CD14-positive monocyte (primary cell): ENCODE data around the gene CGB5. TPM values are rescaled to one million over a fixed set of nuclear protein-coding genes. Genes with fewer than 3 reads are reported as not detected.

Source experiments
- DNase-seq, 3 donors: peaks; one replicate each; pipeline ENCODE4 v3.0.0-alpha.2; 2011 to 2022
- H2AFZ ChIP-seq: 2 replicates; pipeline ENCODE4 v1.6.0; 2012; ENCODE audit warnings: mild to moderate bottlenecking, low read depth, low read length, inconsistent platforms; ENCODE audit not compliant: insufficient read depth, poor library complexity, severe bottlenecking
- H3K27ac ChIP-seq, 2 donors: 1 replicate in 1 of 2; 2 replicates in 1 of 2; pipeline ENCODE4 v1.5.1; 2012 to 2013; ENCODE audit warnings: low read length in 2 of 2, control low read depth in 1 of 2, inconsistent platforms in 1 of 2, low read depth in 1 of 2, mild to moderate bottlenecking in 1 of 2
- H3K27me3 ChIP-seq, 2 donors: one replicate each; pipeline versions ENCODE4 v1.6.0 to v1.6.1; 2011 to 2013; ENCODE audit warnings: low read length in 2 of 2; ENCODE audit not compliant: control insufficient read depth in 2 of 2, insufficient read depth in 2 of 2
- H3K36me3 ChIP-seq, 2 donors: replicated peaks in 1 of 2; 1 replicate in 1 of 2; 2 replicates in 1 of 2; pipeline versions ENCODE4 v1.5.1 to v1.6.1; 2012 to 2013; ENCODE audit warnings: low read length in 2 of 2, control low read depth in 1 of 2, inconsistent platforms in 1 of 2, mild to moderate bottlenecking in 1 of 2; ENCODE audit not compliant: insufficient read depth in 2 of 2, control insufficient read depth in 1 of 2
- H3K4me1 ChIP-seq, 2 donors: 1 replicate in 1 of 2; 2 replicates in 1 of 2; pipeline versions ENCODE4 v1.5.1 to v1.6.1; 2012 to 2013; ENCODE audit warnings: low read length in 2 of 2, control low read depth in 1 of 2, inconsistent platforms in 1 of 2, mild to moderate bottlenecking in 1 of 2, moderate library complexity in 1 of 2; ENCODE audit not compliant: insufficient read depth in 2 of 2, control insufficient read depth in 1 of 2
- H3K4me2 ChIP-seq: replicated peaks from 2 replicates; pipeline ENCODE3; 2012; ENCODE audit warnings: low read length, moderate library complexity, mild to moderate bottlenecking; ENCODE audit not compliant: poor library complexity, severe bottlenecking; ENCODE audit errors: extremely low read depth
- H3K4me3 ChIP-seq, 3 experiments: fragments of 200-600 bp in 1 of 3; sonication (generic) in 1 of 3; replicated peaks in 1 of 3; 1 replicate in 2 of 3; 2 replicates in 1 of 3; pipeline ENCODE4 v1.5.1; 2011 to 2013; ENCODE audit warnings: low read length in 3 of 3, mild to moderate bottlenecking in 3 of 3, control low read depth in 2 of 3, low read depth in 2 of 3, inconsistent platforms in 1 of 3, moderate library complexity in 1 of 3
- H3K79me2 ChIP-seq: 2 replicates; pipeline ENCODE4 v1.6.0; 2012; ENCODE audit warnings: mild to moderate bottlenecking, control low read depth, inconsistent platforms, low read length, moderate library complexity; ENCODE audit not compliant: insufficient read depth
- H3K9ac ChIP-seq: 2 replicates; pipeline ENCODE4 v1.6.0; 2017; ENCODE audit warnings: low read length, mild to moderate bottlenecking; ENCODE audit not compliant: insufficient read depth, poor library complexity, severe bottlenecking
- H3K9me3 ChIP-seq, 2 donors: replicated peaks in 1 of 2; 1 replicate in 1 of 2; 2 replicates in 1 of 2; pipeline versions ENCODE4 v1.5.1 to v1.6.1; 2012 to 2013; ENCODE audit warnings: low read length in 2 of 2, control low read depth in 1 of 2; ENCODE audit not compliant: control insufficient read depth in 1 of 2, insufficient read depth in 1 of 2
- H4K20me1 ChIP-seq: 2 replicates; pipeline ENCODE4 v1.6.0; 2012; ENCODE audit warnings: mild to moderate bottlenecking, low read length, control low read depth, moderate library complexity; ENCODE audit not compliant: insufficient read depth
- H3K27ac Mint-ChIP-seq, 7 donors: one replicate each; pipeline ENCODE4 v1.8.0; 2020; ENCODE audit warnings: mild to moderate bottlenecking in 7 of 7, mixed read lengths in 7 of 7, moderate library complexity in 6 of 7, inconsistent platforms in 2 of 7
- H3K27me3 Mint-ChIP-seq, 3 donors: one replicate each; pipeline ENCODE4 v1.8.0; 2021 to 2022; ENCODE audit warnings: low read depth in 3 of 3, mild to moderate bottlenecking in 3 of 3, mixed read lengths in 3 of 3, moderate library complexity in 3 of 3, inconsistent platforms in 1 of 3
- H3K36me3 Mint-ChIP-seq, 2 donors: one replicate each; pipeline ENCODE4 v1.8.0; 2020; ENCODE audit warnings: mixed read lengths in 2 of 2, inconsistent platforms in 1 of 2, mild to moderate bottlenecking in 1 of 2
- H3K4me1 Mint-ChIP-seq: one replicate; pipeline ENCODE4 v1.8.0; 2020; ENCODE audit warnings: mild to moderate bottlenecking, mixed read lengths
- H3K4me3 Mint-ChIP-seq, 2 donors: one replicate each; pipeline ENCODE4 v1.8.0; 2020; ENCODE audit warnings: mild to moderate bottlenecking in 2 of 2, mixed read lengths in 2 of 2, moderate library complexity in 1 of 2
- H3K9me3 Mint-ChIP-seq, 7 donors: one replicate each; pipeline ENCODE4 v1.8.0; 2020 to 2022; ENCODE audit warnings: mixed read lengths in 7 of 7, mild to moderate bottlenecking in 6 of 7, moderate library complexity in 6 of 7, inconsistent platforms in 2 of 7
- WGBS: methylation state at CpG from one replicate; pipeline ENCODE4 v1.1.5; 2013; ENCODE audit warnings: missing lambda C conversion rate; ENCODE audit not compliant: insufficient coverage; 5-methylcytosine and 5-hydroxymethylcytosine counted together
- intact Hi-C, 2 donors: fragments of 100-400 bp; cut with micrococcal nuclease; formaldehyde crosslinking; loops; one replicate each; pipeline versions ENCODE4 v1.15.0 to v1.15.1; 2023
- polyA plus RNA-seq, 3 donors: library from polyadenylated mRNA; depleted of rRNA in 1 of 3; unstranded in 2 of 3; stranded (reverse) in 1 of 3; fragments of 300-500 nt in 2 of 3; fragments of >200 nt in 1 of 3; fragmentation: Illumina TruSeq in 2 of 3; gene quantifications; 1 replicate in 2 of 3; 2 replicates in 1 of 3; pipeline ENCODE4 v1.2.3, GENCODE V29; 2012 to 2021
- TF ChIP-seq, protein P1 (sequence below): fragments of 200-600 bp; IDR thresholded peaks from one replicate; pipeline ENCODE4 v1.8.0; 2022; ENCODE audit warnings: antibody characterized with exemption, mild to moderate bottlenecking

CGB5 gene
- polyA plus RNA-seq, 3 donors = not detected

DNA sequence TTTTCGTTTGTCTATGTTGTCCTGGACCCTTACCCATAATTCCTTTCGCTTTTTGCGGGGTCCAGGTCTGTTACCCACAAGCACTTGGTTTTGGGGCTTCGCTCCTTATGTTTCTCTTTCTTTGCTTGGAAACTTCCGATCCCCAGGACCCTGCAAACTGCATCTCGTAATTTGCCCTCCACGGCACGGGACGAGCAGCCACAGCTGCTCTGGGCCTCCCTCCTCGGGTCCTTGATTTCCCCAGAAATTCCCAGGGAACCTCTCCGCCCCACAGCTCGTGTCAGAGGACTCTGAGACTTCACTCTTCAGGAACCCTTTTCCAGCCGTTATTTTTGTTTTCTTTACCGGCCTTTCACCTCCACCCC lies 42.2 kb downstream of the CGB5 start:
- TF ChIP-seq, protein P1, sequence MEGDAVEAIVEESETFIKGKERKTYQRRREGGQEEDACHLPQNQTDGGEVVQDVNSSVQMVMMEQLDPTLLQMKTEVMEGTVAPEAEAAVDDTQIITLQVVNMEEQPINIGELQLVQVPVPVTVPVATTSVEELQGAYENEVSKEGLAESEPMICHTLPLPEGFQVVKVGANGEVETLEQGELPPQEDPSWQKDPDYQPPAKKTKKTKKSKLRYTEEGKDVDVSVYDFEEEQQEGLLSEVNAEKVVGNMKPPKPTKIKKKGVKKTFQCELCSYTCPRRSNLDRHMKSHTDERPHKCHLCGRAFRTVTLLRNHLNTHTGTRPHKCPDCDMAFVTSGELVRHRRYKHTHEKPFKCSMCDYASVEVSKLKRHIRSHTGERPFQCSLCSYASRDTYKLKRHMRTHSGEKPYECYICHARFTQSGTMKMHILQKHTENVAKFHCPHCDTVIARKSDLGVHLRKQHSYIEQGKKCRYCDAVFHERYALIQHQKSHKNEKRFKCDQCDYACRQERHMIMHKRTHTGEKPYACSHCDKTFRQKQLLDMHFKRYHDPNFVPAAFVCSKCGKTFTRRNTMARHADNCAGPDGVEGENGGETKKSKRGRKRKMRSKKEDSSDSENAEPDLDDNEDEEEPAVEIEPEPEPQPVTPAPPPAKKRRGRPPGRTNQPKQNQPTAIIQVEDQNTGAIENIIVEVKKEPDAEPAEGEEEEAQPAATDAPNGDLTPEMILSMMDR = no peak
- H3K9me3 ChIP-seq = no peaks in the 10 kb centered on the region
- H3K4me3 ChIP-seq = peak overlapping the region; percentile 62 to 93 (median 71)
- Mint-ChIP-seq H3K4me3 (peak overlapping the region; percentile 91 to 94), H3K9me3 (no peaks in the 10 kb centered on the region), H3K27me3 (peaks cover 2 to 3% (median 2%) of the 10 kb centered on the region in 3 donors), H3K36me3 (peaks cover 19 to 36% of the 10 kb centered on the region in 2 donors), H3K4me1 (peaks cover 21% of the 10 kb centered on the region), H3K27ac (peak overlapping the region; percentile 86 to 95 (median 89))
- DNase-seq = no peak
- H2AFZ ChIP-seq = peak overlapping the region; percentile 82
- peak overlapping the region; percentile 61 to 84 for H3K27ac ChIP-seq
- H3K4me1 ChIP-seq = peaks cover 18 to 22% of the 10 kb centered on the region in 2 donors
- no peaks in the 10 kb centered on the region for H3K27me3 ChIP-seq
- H4K20me1 ChIP-seq = peaks cover 53% of the 10 kb centered on the region
- peak overlapping the region; percentile 84 for H3K9ac ChIP-seq
- peaks cover 22 to 34% of the 10 kb centered on the region in 2 donors for H3K36me3 ChIP-seq
- intact Hi-C loops = loop anchor here in 1 of 2 donors (10.0 kb wide), 1 partner anchor 369 kb away; the partner anchor contains the start of genes ALDH16A1 and PIH1D1
- peak overlapping the region; percentile 96 for H3K4me2 ChIP-seq
- 0% methylated on average over 14 of the region's 14 CpGs for WGBS
- H3K79me2 ChIP-seq = peaks cover 52% of the 10 kb centered on the region

DNA sequence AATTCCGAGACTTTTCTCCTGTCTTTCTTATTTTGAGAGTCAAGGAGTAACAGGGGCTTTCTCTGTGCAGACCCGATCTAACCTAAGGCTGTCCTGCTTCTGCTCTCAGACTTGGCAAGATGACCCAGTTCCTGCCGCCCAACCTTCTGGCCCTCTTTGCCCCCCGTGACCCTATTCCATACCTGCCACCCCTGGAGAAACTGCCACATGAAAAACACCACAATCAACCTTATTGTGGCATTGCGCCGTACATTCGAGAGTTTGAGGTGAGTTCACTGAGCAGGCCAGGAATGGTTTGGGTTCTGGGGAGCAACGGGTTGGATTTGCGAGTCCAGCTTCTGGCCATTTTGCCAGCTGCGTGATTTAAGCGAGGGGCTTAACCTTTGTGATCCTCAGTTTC lies 42.6 kb downstream of the CGB5 start:
- intact Hi-C loops = loop anchor here in 1 of 2 donors (10.0 kb wide), 1 partner anchor 369 kb away; the partner anchor contains the start of genes ALDH16A1 and PIH1D1
- Histone ChIP-seq H3K36me3 (peaks cover 26 to 39% of the 10 kb centered on the region in 2 donors), H3K4me3 (peak overlapping the region; percentile 62 to 93 (median 71)), H3K9me3 (no peaks in the 10 kb centered on the region), H3K27me3 (no peaks in the 10 kb centered on the region), H3K4me2 (peak overlapping the region; percentile 96), H4K20me1 (peaks cover 58% of the 10 kb centered on the region), H3K9ac (peak overlapping the region; percentile 84), H2AFZ (peak overlapping the region; percentile 82), H3K4me1 (peaks cover 18 to 22% of the 10 kb centered on the region in 2 donors), H3K79me2 (peaks cover 57% of the 10 kb centered on the region), H3K27ac (peak overlapping the region in 1 of 2 donors; percentile 84)
- Mint-ChIP-seq H3K27me3 (peaks cover under 1 to 2% (median 2%) of the 10 kb centered on the region in 3 donors), H3K4me1 (peaks cover 21% of the 10 kb centered on the region), H3K9me3 (no peaks in the 10 kb centered on the region), H3K27ac (peak overlapping the region; percentile 86 to 95 (median 89)), H3K4me3 (peak overlapping the region; percentile 91 to 94), H3K36me3 (peaks cover 22 to 41% of the 10 kb centered on the region in 2 donors)
- TF ChIP-seq, protein P1 = no peak
- DNase-seq = no peak
- 66% methylated on average over 7 of the region's 11 CpGs for WGBS
